GM18499 (cell line): Measurements from ENCODE around the gene TCAP.

Experiments
- ATAC-seq: cut with Tn5 transposase; IDR thresholded peaks from one replicate; pipeline ENCODE4 v1.9.1; 2021; ENCODE audit warnings: moderate number of reproducible peaks; ENCODE audit not compliant: insufficient read depth, unreplicated experiment

The TCAP gene

GRCh38 chr17:39628655-39629493, 36.3 kb upstream of the TCAP start:
- no peak for ATAC-seq

GRCh38 chr17:39629494-39629880, 35.7 kb upstream of the TCAP start:
- ATAC-seq = no peak

GRCh38 chr17:39629898-39630297, 35.3 kb upstream of the TCAP start:
- no peak for ATAC-seq

- no peak for ATAC-seq
These were observed 33.7 kb upstream of the TCAP start for GRCh38 chr17:39631403-39631802.

GRCh38 chr17:39632153-39632941, 32.8 kb upstream of the TCAP start:
- no peak for ATAC-seq

- ATAC-seq = no peak
These were observed 31.5 kb upstream of the TCAP start for GRCh38 chr17:39633570-39634183.

- no peak for ATAC-seq
These were observed 30.7 kb upstream of the TCAP start for GRCh38 chr17:39634384-39634871.

GRCh38 chr17:39635614-39636176, 29.5 kb upstream of the TCAP start:
- ATAC-seq = no peak

- ATAC-seq = no peak
These were observed 28.6 kb upstream of the TCAP start for GRCh38 chr17:39636587-39636926.

GRCh38 chr17:39636927-39637736, 28.0 kb upstream of the TCAP start, which contains the start of gene STARD3:
Gene STARD3 (plus strand): TSS chr17:39637144. CDS start chr17:39653532, 16,388 bp downstream.
- ATAC-seq = no peak

GRCh38 chr17:39638317-39638716, 26.8 kb upstream of the TCAP start:
- ATAC-seq = no peak

- ATAC-seq = no peak
These were observed 26.1 kb upstream of the TCAP start for GRCh38 chr17:39639043-39639442.

GRCh38 chr17:39639566-39640458, 25.3 kb upstream of the TCAP start:
- no peak for ATAC-seq

GRCh38 chr17:39640591-39641031, 24.5 kb upstream of the TCAP start:
- ATAC-seq = no peak

GRCh38 chr17:39641097-39641496, 24.1 kb upstream of the TCAP start:
- no peak for ATAC-seq

- no peak for ATAC-seq
These were observed 23.3 kb upstream of the TCAP start for GRCh38 chr17:39641883-39642282.

GRCh38 chr17:39642291-39643074, 22.7 kb upstream of the TCAP start:
- no peak for ATAC-seq

- no peak for ATAC-seq
These were observed 21.9 kb upstream of the TCAP start for GRCh38 chr17:39643271-39643670.
